ENCODE measurements around the gene ROBO4.

The ROBO4 gene

GRCh38 chr11:124869856-124870387 is 27.7 kb downstream of the ROBO4 start:
- Histone ChIP-seq H3K4me3 (IDR thresholded peaks at IDR 0.05; ENCODE audit: insufficient read depth, low read depth, low read length) (no peak overlapping the region), H3K79me2 (ENCODE audit: insufficient read depth, low read depth) (no peaks in the 10 kb centered on the region), H3K4me2 (no peak overlapping the region), H2AFZ (ENCODE audit: low read depth) (no peak overlapping the region), H3K4me1 (ENCODE audit: low read depth, poor library complexity, severe bottlenecking) (no peaks in the 10 kb centered on the region), H3K27me3 (ENCODE audit: insufficient read depth, low read depth) (peaks cover 9% of the 10 kb centered on the region), H3K27ac (no peak overlapping the region), H3K36me3 (ENCODE audit: insufficient read depth) (no peaks in the 10 kb centered on the region), H4K20me1 (ENCODE audit: insufficient read depth) (no peaks in the 10 kb centered on the region), H3K9ac (no peak overlapping the region)
- no peak for TF ChIP-seq CTCF (conservative IDR thresholded peaks at IDR 0.05; ENCODE audit: low read depth, low read length)

GRCh38 chr11:124869331-124869730 is 28.3 kb downstream of the ROBO4 start:
- Histone ChIP-seq H2AFZ (ENCODE audit: low read depth) (no peak overlapping the region), H3K4me1 (ENCODE audit: low read depth, poor library complexity, severe bottlenecking) (no peaks in the 10 kb centered on the region), H3K4me2 (no peak overlapping the region), H3K36me3 (ENCODE audit: insufficient read depth) (no peaks in the 10 kb centered on the region), H3K27me3 (ENCODE audit: insufficient read depth, low read depth) (peaks cover 9% of the 10 kb centered on the region), H3K27ac (no peak overlapping the region), H3K4me3 (IDR thresholded peaks at IDR 0.05; ENCODE audit: insufficient read depth, low read depth, low read length) (no peak overlapping the region), H3K9ac (no peak overlapping the region), H3K79me2 (ENCODE audit: insufficient read depth, low read depth) (no peaks in the 10 kb centered on the region), H4K20me1 (ENCODE audit: insufficient read depth) (no peaks in the 10 kb centered on the region)
- TF ChIP-seq CTCF (conservative IDR thresholded peaks at IDR 0.05; ENCODE audit: low read depth, low read length): no peak

GRCh38 chr11:124868331-124869274 is 29.1 kb downstream of the ROBO4 start:
- Histone ChIP-seq H3K4me1 (ENCODE audit: low read depth, poor library complexity, severe bottlenecking) (no peaks in the 10 kb centered on the region), H4K20me1 (ENCODE audit: insufficient read depth) (no peaks in the 10 kb centered on the region), H3K27ac (no peak overlapping the region), H3K79me2 (ENCODE audit: insufficient read depth, low read depth) (no peaks in the 10 kb centered on the region), H3K27me3 (ENCODE audit: insufficient read depth, low read depth) (peaks cover 9% of the 10 kb centered on the region), H3K4me3 (IDR thresholded peaks at IDR 0.05; ENCODE audit: insufficient read depth, low read depth, low read length) (no peak overlapping the region), H2AFZ (ENCODE audit: low read depth) (no peak overlapping the region), H3K9ac (no peak overlapping the region), H3K4me2 (no peak overlapping the region), H3K36me3 (ENCODE audit: insufficient read depth) (no peaks in the 10 kb centered on the region)
- no peak for TF ChIP-seq CTCF (conservative IDR thresholded peaks at IDR 0.05; ENCODE audit: low read depth, low read length)

GRCh38 chr11:124867700-124868099 is 30.0 kb downstream of the ROBO4 start:
- Histone ChIP-seq H3K36me3 (ENCODE audit: insufficient read depth) (no peaks in the 10 kb centered on the region), H3K79me2 (ENCODE audit: insufficient read depth, low read depth) (no peaks in the 10 kb centered on the region), H4K20me1 (ENCODE audit: insufficient read depth) (no peaks in the 10 kb centered on the region), H3K4me3 (IDR thresholded peaks at IDR 0.05; ENCODE audit: insufficient read depth, low read depth, low read length) (no peak overlapping the region), H3K27ac (no peak overlapping the region), H3K27me3 (ENCODE audit: insufficient read depth, low read depth) (peaks cover 9% of the 10 kb centered on the region), H3K9ac (no peak overlapping the region), H2AFZ (ENCODE audit: low read depth) (no peak overlapping the region), H3K4me1 (ENCODE audit: low read depth, poor library complexity, severe bottlenecking) (no peaks in the 10 kb centered on the region), H3K4me2 (no peak overlapping the region)
- TF ChIP-seq CTCF (conservative IDR thresholded peaks at IDR 0.05; ENCODE audit: low read depth, low read length): peak; percentile 25; the same call in 1 of the 2 replicates
